K562 (cell line): ENCODE results near the gene KLRB1. TPM values are rescaled to one million over a fixed set of nuclear protein-coding genes. Genes with fewer than 3 reads are reported as not detected.
A peak's percentile ranks its signal among the peaks of the same experiment; 100 is the strongest.

Experiments
- ATF3 ChIP-seq, 2 experiments: fragments of 450-650 bp in 1 of 2; sonication (generic) in 1 of 2; formaldehyde crosslinking in 1 of 2; IDR thresholded peaks in 1 of 2; conservative IDR thresholded peaks in 1 of 2; 2 replicates each; pipeline versions ENCODE4 v1.6.1 to v1.8.1; 2016 to 2023; ENCODE audit warnings: mild to moderate bottlenecking in 2 of 2, moderate library complexity in 2 of 2, inconsistent platforms in 1 of 2, missing genetic modification reagents in 1 of 2
- HEY1 ChIP-seq: fragments of 250-450 bp; sonication (Bioruptor Pico); IDR thresholded peaks from 2 replicates; pipeline ENCODE4 v1.5.0; 2020; ENCODE audit warnings: mild to moderate bottlenecking, moderate library complexity, borderline replicate concordance
- RREB1 ChIP-seq: fragments of 250-450 bp; sonication (Bioruptor Pico); IDR thresholded peaks from 2 replicates; pipeline ENCODE4 v1.4.0; 2020
- YBX1 ChIP-seq: fragments of 450-650 bp; IDR thresholded peaks from 2 replicates; pipeline ENCODE4 v1.7.1; 2016; ENCODE audit warnings: mild to moderate bottlenecking
- ZFP36 ChIP-seq: fragments of 150-350 bp; IDR thresholded peaks from 2 replicates; pipeline ENCODE4 v1.6.1; 2018; ENCODE audit warnings: low read length, low read depth; ENCODE audit not compliant: partially characterized antibody
- ZNF24 ChIP-seq: fragments of 450-650 bp; IDR thresholded peaks from 2 replicates; pipeline ENCODE4 v1.6.1; 2016
- ZNF318 ChIP-seq, 2 experiments: fragments of 450-650 bp; IDR thresholded peaks; 2 replicates each; pipeline ENCODE4 v1.6.1; 2016; ENCODE audit warnings: mild to moderate bottlenecking in 2 of 2, borderline replicate concordance in 1 of 2, low read depth in 1 of 2, moderate library complexity in 1 of 2
- polyA plus RNA-seq, 8 experiments: library from polyadenylated mRNA; depleted of rRNA in 4 of 8; stranded (reverse) in 5 of 8; unstranded in 3 of 8; fragments of >200 nt; fragmentation: Nextera tagmentation in 2 of 8; fragmentation: Illumina TruSeq in 1 of 8; extraction: Ambion mirVana in 2 of 8; extraction: Trizol in 1 of 8; gene quantifications; 2 replicates each; pipeline versions ENCODE4 v1.2.1 to v1.2.3, GENCODE V29; 2011 to 2014; ENCODE audit warnings: inconsistent platforms in 1 of 8, missing spikeins in 1 of 8
- total RNA-seq, 7 experiments: library from RNA; depleted of rRNA in 6 of 7; stranded (reverse); fragments of >200 nt in 6 of 7; fragmentation: Illumina TruSeq in 2 of 7; extraction: Trizol in 2 of 7; gene quantifications; 2 replicates each; pipeline versions ENCODE4 v1.2.1 to v1.2.3, GENCODE V29; 2011 to 2021; ENCODE audit warnings: low replicate concordance in 1 of 7
- TF ChIP-seq, protein P1 (sequence below): fragments of 450-650 bp; IDR thresholded peaks from 2 replicates; pipeline ENCODE4 v1.6.1; 2018; ENCODE audit not compliant: partially characterized antibody

KLRB1 gene
- total and polyA plus RNA-seq, 9 of the 15 experiments (the other 6 are each of a cell fraction or from before 2014, with no cell fraction given): not detected

DNA sequence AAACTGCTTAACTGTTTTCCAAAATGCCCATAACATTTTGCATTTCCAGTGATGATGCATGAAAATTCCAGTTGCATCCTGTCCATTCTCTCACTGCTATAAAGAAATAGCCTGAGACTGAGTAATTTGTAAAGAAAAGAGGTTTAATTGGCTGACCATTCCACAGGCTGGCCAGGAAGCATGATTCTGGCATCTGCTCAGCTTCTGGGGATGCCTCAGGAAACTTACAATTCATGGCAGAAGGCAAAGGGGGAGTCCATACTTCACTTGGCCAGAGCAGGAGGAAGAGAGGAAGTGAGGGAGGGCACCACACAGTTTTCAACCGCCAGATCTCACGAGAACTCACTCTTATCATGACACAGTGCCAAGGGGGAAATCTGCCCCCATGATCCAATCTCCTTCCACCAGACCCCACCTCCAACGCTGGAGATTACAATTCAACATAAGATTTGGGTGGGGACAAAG, 43.6 kb upstream of the KLRB1 start (continued):
- TF ChIP-seq RREB1 (CRISPR knock-in tag) (no peak), HEY1 (CRISPR knock-in tag) (no peak), ATF3 (IDR thresholded peaks at IDR 0.05) (no peak), ATF3 (CRISPR knock-in tag; conservative IDR thresholded peaks at IDR 0.05) (no peak), ZNF318 (IDR thresholded peaks at IDR 0.05; ENCODE audit: borderline replicate concordance in 1 of 2, low read depth in 1 of 2) (no peak), ZNF24 (no peak), YBX1 (no peak), ZFP36 (no peak)
- TF ChIP-seq, protein P1, sequence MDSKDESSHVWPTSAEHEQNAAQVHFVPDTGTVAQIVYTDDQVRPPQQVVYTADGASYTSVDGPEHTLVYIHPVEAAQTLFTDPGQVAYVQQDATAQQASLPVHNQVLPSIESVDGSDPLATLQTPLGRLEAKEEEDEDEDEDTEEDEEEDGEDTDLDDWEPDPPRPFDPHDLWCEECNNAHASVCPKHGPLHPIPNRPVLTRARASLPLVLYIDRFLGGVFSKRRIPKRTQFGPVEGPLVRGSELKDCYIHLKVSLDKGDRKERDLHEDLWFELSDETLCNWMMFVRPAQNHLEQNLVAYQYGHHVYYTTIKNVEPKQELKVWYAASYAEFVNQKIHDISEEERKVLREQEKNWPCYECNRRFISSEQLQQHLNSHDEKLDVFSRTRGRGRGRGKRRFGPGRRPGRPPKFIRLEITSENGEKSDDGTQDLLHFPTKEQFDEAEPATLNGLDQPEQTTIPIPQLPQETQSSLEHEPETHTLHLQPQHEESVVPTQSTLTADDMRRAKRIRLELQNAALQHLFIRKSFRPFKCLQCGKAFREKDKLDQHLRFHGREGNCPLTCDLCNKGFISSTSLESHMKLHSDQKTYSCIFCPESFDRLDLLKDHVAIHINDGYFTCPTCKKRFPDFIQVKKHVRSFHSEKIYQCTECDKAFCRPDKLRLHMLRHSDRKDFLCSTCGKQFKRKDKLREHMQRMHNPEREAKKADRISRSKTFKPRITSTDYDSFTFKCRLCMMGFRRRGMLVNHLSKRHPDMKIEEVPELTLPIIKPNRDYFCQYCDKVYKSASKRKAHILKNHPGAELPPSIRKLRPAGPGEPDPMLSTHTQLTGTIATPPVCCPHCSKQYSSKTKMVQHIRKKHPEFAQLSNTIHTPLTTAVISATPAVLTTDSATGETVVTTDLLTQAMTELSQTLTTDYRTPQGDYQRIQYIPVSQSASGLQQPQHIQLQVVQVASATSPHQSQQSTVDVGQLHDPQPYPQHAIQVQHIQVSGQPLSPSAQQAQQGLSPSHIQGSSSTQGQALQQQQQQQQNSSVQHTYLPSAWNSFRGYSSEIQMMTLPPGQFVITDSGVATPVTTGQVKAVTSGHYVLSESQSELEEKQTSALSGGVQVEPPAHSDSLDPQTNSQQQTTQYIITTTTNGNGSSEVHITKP: peak; percentile 58
